ENCODE results near the gene PTGR3. TPM values are rescaled to one million over a fixed set of nuclear protein-coding genes. Genes with fewer than 3 reads are reported as not detected.

Gene PTGR3
- total RNA-seq, 1 donor from 2014 or later, result 23.3 TPM

- H3K27me3 Mint-ChIP-seq, result peaks cover 2% of the 10 kb centered on the region
- H3K4me3 Mint-ChIP-seq, result no peak overlapping the region
- intact Hi-C loops (cut with micrococcal nuclease), result no loop called here
These were observed 48.6 kb downstream of the PTGR3 start for GRCh38 chr18:75160364-75160763.

GRCh38 chr18:75159646-75160356, 49.1 kb downstream of the PTGR3 start:
- Mint-ChIP-seq H3K27ac (no peak overlapping the region), H3K27me3 (peaks cover 2% of the 10 kb centered on the region), H3K4me3 (no peak overlapping the region), H3K9me3 (no peaks in the 10 kb centered on the region), H3K4me1 (peaks cover 8% of the 10 kb centered on the region), H3K36me3 (ENCODE audit: low read depth) (no peaks in the 10 kb centered on the region)
- intact Hi-C loops (cut with micrococcal nuclease), result no loop called here
- DNase-seq, result no peak

More at GRCh38 chr18:75160364-75160763, 48.6 kb downstream of the PTGR3 start:
- Mint-ChIP-seq H3K27ac (no peak overlapping the region), H3K9me3 (no peaks in the 10 kb centered on the region), H3K36me3 (ENCODE audit: low read depth) (no peaks in the 10 kb centered on the region), H3K4me1 (peaks cover 8% of the 10 kb centered on the region)
- DNase-seq, result no peak

GRCh38 chr18:75159238-75159518, 49.8 kb downstream of the PTGR3 start:
- H3K27ac Mint-ChIP-seq, result no peak overlapping the region
- H3K36me3 Mint-ChIP-seq (ENCODE audit: low read depth), result no peaks in the 10 kb centered on the region
- intact Hi-C loops (cut with micrococcal nuclease), result no loop called here
- H3K4me3 Mint-ChIP-seq, result no peak overlapping the region
- peaks cover 8% of the 10 kb centered on the region for H3K4me1 Mint-ChIP-seq
- H3K9me3 Mint-ChIP-seq, result no peaks in the 10 kb centered on the region
- H3K27me3 Mint-ChIP-seq, result peaks cover 2% of the 10 kb centered on the region
- no peak for DNase-seq

Other genes starting within 250 kb of the PTGR3 start
- 12.4 and 12.5 TPM in 2 replicates for gene TSHZ1, start 1.7 kb upstream of the PTGR3 start, total RNA-seq
- gene SMIM21, start 218.6 kb upstream of the PTGR3 start, total RNA-seq, result not detected in 2 replicates

Measured in activated CD4-positive, alpha-beta T cell treated with anti-CD3 and anti-CD28 coated beads, Interleukin-2, amount 10 ng/mL, durations not matched to agents 24 days and 14 days (primary cell).